ENCODE data around the gene CTDSPL2.
"Not testable (repeated sequence)": the region's sequence is repeated elsewhere in the genome, so short reads cannot be mapped to it uniquely, and the experiment has no call there.

Gene CTDSPL2

GRCh38 chr15:44489464-44489863, 62.0 kb downstream of the CTDSPL2 start:
- no peak for DNase-seq

DNA sequence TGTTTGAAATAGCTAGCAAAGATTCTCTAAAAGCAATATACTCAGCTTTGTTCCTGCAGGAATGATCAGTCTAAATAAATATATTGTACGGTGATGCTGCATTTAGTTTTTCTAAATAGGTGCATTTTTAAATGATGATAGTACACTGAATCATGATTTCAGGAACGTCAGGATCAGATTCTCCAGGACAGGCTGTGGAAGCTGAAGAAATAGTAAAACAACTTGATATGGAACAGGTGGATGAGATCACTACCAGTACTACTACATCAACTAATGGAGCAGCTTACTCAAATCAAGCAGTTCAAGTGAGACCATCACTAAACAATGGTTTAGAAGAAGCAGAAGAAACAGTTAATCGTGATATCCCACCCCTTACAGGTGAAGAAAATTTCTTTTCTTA, 63.2 kb downstream of the CTDSPL2 start:
- no peak for DNase-seq

DNA sequence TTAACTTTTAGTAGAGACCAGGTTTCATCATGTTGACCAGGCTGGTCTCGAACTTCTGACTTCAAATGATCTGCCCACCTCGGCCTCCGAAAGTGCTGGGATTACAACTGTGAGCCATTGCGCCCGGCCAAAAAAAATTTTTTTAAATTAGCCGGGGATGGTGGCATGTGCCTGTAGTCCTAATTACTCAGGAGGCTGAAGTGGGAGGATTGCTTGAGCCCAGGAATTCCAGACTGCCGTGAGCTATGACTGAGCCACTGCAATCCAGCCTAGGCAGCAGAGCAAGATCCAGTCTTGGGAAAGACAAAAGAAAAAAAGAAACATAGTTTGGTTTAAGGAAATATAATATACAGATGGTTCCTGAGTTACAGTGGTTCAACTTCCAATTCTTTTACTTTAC, 64.6 kb downstream of the CTDSPL2 start:
- DNase-seq, result no peak

DNA sequence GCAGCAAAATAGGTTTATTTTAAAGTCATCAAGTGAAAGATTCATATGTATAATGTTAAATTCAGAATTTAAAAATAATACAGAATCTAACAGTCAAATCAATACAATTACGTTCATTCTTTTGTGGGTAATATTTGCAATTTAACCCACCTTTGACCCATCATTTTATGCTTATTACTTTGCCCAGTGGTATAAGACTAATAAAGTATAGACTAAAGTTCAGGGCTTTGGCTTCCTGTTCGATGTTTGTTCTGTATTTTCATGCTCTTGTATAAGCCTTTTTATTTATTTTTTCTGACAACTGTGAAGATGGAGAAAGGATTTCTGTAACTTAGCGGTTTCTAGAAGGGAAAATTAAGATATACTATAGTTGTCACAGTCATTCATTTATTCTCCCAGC, 65.2 kb downstream of the CTDSPL2 start:
- no peak for DNase-seq

- DNase-seq, result no peak
Measured at GRCh38 chr15:44495562-44495961, 68.1 kb downstream of the CTDSPL2 start.

DNA sequence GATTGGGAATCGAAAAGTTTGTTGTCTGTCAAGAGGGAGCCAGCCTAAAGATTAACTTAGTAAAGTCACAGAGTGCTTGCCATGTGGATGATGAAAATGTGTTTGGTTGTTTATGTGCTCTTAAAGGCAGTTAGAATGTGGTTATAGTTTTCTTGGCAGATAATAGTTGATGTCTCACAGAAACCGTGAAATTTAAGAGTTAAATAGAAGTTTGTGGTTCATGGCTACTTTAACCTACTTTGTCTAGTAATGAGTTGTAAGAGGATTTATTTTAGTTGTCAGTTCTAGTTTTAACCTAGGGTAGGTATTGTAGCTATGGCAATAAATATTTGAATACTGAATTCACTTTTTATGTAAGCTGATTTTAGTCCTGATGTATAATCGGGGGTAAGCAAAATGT, 73.1 kb downstream of the CTDSPL2 start:
- no peak for DNase-seq

DNA sequence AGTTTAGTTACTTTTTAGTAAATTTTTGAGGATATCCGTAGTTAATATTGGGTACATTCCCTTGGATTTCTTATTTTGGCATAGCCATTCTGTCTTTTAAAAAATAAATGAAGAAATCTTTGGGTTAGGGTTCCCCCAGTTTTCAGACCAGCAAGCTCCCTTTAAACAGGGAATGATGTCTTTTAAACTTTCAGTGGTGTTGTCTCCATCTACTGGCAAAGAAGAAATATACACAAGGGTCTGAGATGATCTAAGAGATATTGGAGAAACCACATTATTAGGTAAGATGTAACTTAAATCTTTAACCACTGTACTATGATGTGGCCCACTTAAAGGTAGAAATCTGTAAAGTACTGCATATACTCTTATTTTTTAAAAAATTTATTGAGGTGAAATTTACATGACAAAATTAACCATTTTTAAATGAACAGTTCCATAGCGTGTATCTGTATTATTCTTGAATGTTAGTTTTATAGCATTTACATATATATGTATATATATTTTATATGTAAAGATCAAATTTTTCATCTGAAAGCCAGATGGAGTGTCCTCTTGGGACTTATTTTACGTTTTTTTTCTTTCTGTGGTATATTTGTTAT, 74.4 kb downstream of the CTDSPL2 start:
- DNase-seq, result no peak

- no peak for DNase-seq
Measured at GRCh38 chr15:44516436-44516835, 89.0 kb downstream of the CTDSPL2 start.

GRCh38 chr15:44519537-44519936, 92.1 kb downstream of the CTDSPL2 start:
- DNase-seq, result no peak

GRCh38 chr15:44525018-44525417, 97.6 kb downstream of the CTDSPL2 start:
- no peak for DNase-seq

GRCh38 chr15:44527241-44527640, 99.8 kb downstream of the CTDSPL2 start:
- DNase-seq, result no peak

DNA sequence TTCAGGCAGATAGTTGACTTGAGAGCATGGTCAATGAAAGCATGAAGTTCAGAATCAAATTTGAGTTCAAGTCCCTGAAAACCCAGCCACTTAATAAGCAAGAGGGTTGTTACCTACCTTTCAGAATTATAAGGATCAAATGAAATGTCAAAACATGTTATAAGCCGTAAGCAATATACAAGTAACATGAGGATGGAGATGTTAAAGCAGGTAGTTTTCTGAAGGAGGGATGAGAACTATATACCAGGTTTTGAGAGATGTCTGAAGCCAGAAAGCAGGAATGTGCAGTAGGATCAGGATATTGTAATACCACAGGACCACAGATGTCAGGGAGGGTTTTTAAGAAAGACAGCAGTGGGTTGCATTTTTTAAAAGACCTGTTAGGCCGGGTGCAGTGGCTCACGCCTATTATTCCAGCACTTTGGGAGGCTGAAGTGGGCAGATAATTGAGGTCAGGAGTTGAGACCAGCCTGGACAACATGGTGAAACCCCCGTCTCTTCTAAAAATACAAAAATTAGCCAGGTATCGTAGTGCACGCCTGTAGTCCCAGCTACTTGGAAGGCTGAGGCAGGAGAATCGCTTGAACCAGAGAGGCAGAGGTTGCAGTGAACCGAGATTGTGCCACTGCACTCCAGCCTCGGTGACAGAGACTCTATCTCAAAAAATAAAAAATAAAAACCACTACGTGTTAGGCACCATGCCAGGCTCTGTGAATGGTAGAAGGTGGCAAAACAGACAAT, 102.6 kb downstream of the CTDSPL2 start:
- no peak for DNase-seq

GRCh38 chr15:44530653-44531052, 103.2 kb downstream of the CTDSPL2 start:
- DNase-seq, result no peak

DNA sequence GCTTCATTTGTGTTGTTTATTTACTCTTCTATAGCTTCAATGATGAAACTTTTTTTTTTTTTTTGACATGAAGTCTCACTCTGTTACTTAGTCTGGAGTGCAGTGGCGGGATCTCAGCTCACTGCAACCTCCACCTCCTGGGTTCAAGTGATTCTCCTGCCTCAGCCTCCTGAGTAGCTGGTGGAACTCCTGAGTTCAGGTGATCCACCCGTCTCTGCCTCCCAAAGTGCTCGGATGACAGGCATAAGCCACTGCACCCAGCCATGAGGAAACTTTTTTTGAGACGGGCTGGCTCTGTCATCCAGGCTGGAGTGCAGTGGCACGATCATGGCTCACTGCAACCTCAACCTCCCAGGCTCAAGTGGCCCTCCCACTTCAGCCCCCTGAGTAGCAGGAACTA, 104.8 kb downstream of the CTDSPL2 start:
- not testable (repeated sequence) for DNase-seq

DNA sequence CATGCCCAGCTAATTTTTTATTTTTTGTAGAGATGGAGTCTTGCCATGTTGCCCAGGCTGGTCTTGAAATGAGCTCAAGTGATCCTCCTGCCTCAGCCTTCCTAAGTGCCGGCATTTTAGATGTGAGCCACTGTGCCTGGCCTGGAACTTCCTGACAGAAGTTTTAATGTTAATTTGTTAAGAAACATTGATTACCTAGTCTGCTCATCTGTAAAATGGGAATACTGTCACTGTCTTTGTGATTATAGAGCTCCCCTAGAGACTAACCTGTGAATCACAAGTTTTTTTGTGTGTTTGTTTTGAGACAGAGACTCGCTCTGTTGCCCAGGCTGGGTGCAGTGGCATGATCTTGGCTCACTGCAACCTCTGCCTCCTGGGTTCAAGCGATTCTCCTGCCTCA, 105.3 kb downstream of the CTDSPL2 start:
- no peak for DNase-seq

- no peak for DNase-seq
Measured at GRCh38 chr15:44535092-44535491, 107.7 kb downstream of the CTDSPL2 start.

DNA sequence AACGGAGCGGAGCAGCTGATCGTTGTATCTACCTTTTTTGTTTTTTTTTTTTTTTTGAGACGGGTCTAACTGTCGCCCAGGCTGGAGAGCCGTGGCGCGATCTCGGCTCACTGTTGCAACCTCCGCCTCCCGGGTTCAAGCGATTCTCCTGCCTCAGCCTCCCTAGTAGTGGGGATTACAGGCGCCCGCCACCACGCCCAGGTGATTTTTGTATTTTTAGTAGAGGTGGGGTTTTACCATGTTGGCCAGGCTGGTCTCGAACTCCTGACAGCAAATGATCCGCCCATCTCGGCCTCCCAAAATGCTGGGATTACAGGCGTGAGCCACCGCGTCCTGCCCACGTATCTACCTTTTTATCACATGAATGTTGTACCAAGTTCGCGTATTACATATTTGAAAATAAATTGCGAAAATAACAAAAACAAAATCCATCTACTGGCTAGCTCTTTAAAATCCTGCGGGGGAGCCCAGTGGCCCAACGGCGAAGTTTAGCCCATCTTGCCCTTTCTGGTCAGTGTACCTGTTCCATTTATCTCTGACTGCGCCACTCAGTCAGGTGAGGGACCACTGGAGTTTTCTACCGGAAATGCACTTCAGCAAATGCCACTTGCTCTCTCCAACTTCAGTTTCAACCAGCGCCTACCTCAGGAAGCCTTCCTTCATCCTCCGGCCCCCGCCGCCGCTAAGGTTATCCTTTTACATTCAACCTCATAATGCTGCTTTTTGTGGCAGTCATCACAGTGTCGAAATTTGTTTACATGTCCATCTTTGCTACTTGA, 108.3 kb downstream of the CTDSPL2 start:
- no peak for DNase-seq

DNA sequence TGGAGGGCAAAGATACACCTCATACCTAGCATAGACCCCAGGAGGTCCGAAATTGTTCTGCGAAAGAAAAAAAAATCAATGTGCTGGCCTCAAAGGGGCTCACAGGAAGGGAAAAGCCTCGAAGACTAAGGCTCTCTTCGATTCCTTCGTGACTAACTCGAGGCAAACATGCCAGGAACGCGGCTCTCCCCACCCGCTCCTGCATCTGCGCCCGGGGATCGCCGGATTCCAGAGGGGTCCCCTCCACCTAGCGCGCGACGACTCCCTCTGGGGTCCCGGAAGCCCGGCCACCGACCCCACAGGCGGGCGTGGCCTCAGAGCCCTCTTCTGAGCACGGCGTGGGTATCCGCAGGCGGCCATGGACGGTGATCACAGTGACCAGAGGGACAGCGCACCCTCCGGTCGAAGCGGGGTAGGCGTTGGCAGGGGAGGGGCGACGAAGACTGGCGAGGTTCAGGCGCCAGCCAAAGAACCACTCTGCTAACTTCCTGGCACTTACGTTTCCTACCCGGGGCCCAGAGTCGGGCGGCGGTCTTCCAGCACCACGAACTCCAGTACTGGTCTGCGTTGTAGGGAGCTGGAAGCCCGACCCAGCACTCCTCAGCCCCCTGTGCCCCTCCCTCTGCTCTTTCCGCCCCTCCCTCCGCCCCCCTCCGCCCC, 109.0 kb downstream of the CTDSPL2 start:
- DNase-seq, result no peak

DNA sequence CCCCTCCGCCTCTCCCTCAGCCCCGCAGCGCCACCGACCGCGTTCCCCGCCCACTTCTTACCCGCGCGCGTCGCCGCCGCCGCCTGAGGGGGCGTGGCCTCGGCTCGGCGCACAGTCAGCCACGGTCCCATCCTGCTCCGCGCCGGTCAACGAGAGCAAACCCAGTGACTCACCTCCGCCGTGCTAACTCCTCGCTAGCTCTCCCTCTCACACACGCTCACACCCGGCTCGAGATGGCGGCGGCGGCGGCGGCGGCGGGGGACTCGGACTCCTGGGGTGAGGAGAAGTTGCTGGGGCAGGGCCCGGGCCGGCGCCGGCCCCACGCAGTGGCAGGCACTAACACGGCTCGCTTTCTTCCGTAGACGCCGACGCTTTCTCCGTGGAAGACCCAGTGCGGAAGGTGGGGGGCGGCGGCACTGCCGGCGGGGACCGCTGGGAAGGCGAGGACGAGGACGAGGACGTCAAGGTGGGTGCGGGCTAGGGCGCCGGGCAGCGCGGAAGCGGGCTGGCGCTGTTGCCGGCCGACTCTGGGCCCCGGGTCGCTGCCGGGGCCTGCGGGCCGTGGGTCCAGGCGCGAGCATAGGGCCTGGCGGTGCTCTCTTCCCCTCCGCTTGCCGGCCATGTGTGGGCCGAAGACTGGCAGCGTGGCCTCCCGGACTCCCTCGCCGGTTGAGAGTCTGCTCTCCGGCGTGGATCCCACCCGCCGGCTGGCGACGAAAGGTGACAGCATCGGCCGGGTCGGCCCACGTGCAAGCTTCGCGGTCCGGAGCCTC, 109.7 kb downstream of the CTDSPL2 start, which contains the start of gene EIF3J:
TSS of gene EIF3J (plus strand) at position 186 of the 773 bp plus-strand sequence. CDS start at position 234, 48 bp downstream.
- DNase-seq, result peak; percentile 60

- no peak for DNase-seq
Measured at GRCh38 chr15:44537735-44538240, 110.4 kb downstream of the CTDSPL2 start.

DNA sequence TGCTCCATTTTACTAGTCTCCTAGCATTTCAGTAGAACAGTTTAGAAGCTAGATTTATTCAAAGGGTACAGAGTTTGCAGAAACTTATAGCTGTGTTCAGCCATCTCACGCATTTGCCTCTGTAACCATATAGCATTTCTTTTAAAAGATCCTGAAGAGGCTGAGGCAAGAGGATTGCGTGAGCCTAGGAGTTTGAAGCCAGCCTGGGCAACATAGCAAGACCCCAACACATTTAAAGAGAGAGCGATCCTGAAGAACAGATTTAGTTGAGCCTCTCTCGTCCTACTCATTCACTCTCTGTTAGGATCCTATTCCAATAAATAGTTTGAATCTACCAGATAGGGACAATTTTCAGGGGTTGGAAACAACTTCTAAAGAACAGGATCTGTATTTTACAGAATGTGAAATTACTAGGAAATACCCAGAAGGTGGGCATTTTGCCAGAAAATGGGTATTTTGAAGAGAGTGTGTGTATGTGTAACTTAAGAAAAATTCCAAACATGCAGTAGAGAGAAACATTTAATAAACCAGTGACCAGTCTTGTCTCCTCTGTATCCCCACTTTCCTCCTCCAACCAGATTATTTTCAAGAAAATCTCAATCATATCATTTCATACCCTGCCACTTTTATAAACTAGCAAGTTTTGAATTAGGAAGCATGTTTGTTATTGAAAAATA, 114.0 kb downstream of the CTDSPL2 start:
- no peak for DNase-seq

DNA sequence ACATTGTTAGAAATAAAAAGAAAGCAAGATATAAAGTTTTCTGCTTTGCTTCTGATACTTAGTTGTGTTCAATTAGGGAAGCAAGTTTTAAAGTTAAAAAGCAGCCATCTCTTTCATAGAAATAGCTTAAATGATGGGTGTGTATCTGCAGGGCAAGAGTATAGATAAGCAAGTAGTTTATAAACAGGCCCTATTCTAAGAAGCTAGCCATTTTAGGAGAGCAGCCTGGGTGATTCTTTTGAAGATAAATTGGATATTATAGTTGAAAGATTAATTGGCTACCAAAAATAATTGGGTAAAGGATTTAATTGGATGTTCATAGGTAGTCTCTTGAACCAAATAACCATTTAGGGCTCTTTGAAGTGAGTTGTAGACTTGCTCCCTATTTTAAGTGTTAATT, 115.2 kb downstream of the CTDSPL2 start:
- DNase-seq, result no peak

All from NCI-H2029 treated with DMSO at 0.1 percent for 48 hours (cell line).